NT2/D1 (cell line): ENCODE results near the gene GLDN.

Experiments
- YY1 ChIP-seq: IDR thresholded peaks from 2 replicates; pipeline ENCODE4 v1.6.1; 2011; ENCODE audit not compliant: insufficient read length, insufficient read depth
- ZNF274 ChIP-seq: IDR thresholded peaks from 2 replicates; pipeline ENCODE4 v1.6.1; 2011; ENCODE audit warnings: mild to moderate bottlenecking, low read depth, low read length

GRCh38 chr15:51369451-51369761 lies 28.0 kb downstream of the GLDN start:
- TF ChIP-seq YY1 (no peak), ZNF274 (no peak)
